HEK293T (cell line): ENCODE results near the gene CFAP58.
"Not testable (repeated sequence)": the region's sequence is repeated elsewhere in the genome, so short reads cannot be mapped to it uniquely, and the experiment has no call there.

ENCODE experiments used
- ARNT ChIP-seq: fragments of 450-650 bp; IDR thresholded peaks from 2 replicates; pipeline ENCODE4 v1.6.1; 2017; ENCODE audit warnings: mild to moderate bottlenecking
- BHLHE40 ChIP-seq: fragments of 450-650 bp; IDR thresholded peaks from 2 replicates; pipeline ENCODE4 v1.6.1; 2016; ENCODE audit warnings: mild to moderate bottlenecking, moderate library complexity, borderline replicate concordance
- ELF4 ChIP-seq: fragments of 450-650 bp; IDR thresholded peaks from 2 replicates; pipeline ENCODE4 v1.6.1; 2017; ENCODE audit warnings: antibody characterized with exemption
- FOXK2 ChIP-seq: fragments of 450-650 bp; IDR thresholded peaks from 2 replicates; pipeline ENCODE4 v1.6.1; 2016; ENCODE audit warnings: mild to moderate bottlenecking
- FOXM1 ChIP-seq: fragments of 450-650 bp; IDR thresholded peaks from 2 replicates; pipeline ENCODE4 v1.6.1; 2017; ENCODE audit warnings: mild to moderate bottlenecking, borderline replicate concordance
- L3MBTL2 ChIP-seq: fragments of 450-650 bp; conservative IDR thresholded peaks from 2 replicates; pipeline ENCODE4 v1.6.1; 2016; ENCODE audit warnings: mild to moderate bottlenecking
- NFRKB ChIP-seq: fragments of 450-650 bp; IDR thresholded peaks from 2 replicates; pipeline ENCODE4 v1.6.1; 2016; ENCODE audit warnings: mild to moderate bottlenecking, moderate library complexity
- PKNOX1 ChIP-seq: fragments of 450-650 bp; IDR thresholded peaks from 2 replicates; pipeline ENCODE4 v1.6.1; 2016
- SP1 ChIP-seq: fragments of 450-650 bp; IDR thresholded peaks from 2 replicates; pipeline ENCODE4 v1.6.1; 2017
- SUZ12 ChIP-seq: fragments of 450-650 bp; IDR thresholded peaks from 2 replicates; pipeline ENCODE4 v1.6.1; 2016; ENCODE audit warnings: mild to moderate bottlenecking
- ZNF384 ChIP-seq: fragments of 450-650 bp; IDR thresholded peaks from 2 replicates; pipeline ENCODE4 v1.6.1; 2016

- TF ChIP-seq FOXK2, BHLHE40, FOXM1, SUZ12, PKNOX1, NFRKB, ELF4, ARNT, L3MBTL2, SP1, ZNF384: not testable (repeated sequence)
Observed at GRCh38 chr10:104468818-104469217, 115.2 kb downstream of the CFAP58 start.
